Measurements from ENCODE around the gene FUT1. TPM values are rescaled to one million over a fixed set of nuclear protein-coding genes. Genes with fewer than 3 reads are reported as not detected.
A peak's percentile ranks its signal among the peaks of the same experiment; 100 is the strongest.

Gene FUT1
- total and polyA plus RNA-seq, 2 of the 8 experiments (the other 6 are each of a cell fraction or from before 2014, with no cell fraction given) = 7.4 to 12.9 TPM

- TF ChIP-seq RAD21 (IDR thresholded peaks at IDR 0.05 in 1 of 2, conservative IDR thresholded peaks at IDR 0.05 in 1 of 2; ENCODE audit: low read depth in 2 of 2, low read length in 2 of 2) (no peak; a peak in 1 of 4 replicates), GTF2F1 (IDR thresholded peaks at IDR 0.05; ENCODE audit: borderline replicate concordance, low read depth, low read length) (no peak), CHD1 (IDR thresholded peaks at IDR 0.05; ENCODE audit: low read depth, low read length) (no peak), POLR2AphosphoS5 (IDR thresholded peaks at IDR 0.05; ENCODE audit: low read depth, low read length) (no peak), POLR2A (IDR thresholded peaks at IDR 0.05; ENCODE audit: control extremely low read depth in 1 of 2, low read depth in 2 of 2, low read length in 2 of 2) (peak in 1 of 2 experiments; percentile 73; a peak in 2 of 3 replicates), SP2 (IDR thresholded peaks at IDR 0.05; ENCODE audit: low read length) (no peak), TCF12 (IDR thresholded peaks at IDR 0.05; ENCODE audit: low read depth, low read length) (peak; percentile 94), USF2 (IDR thresholded peaks at IDR 0.05; ENCODE audit: low read length) (no peak), SP1 (IDR thresholded peaks at IDR 0.05; ENCODE audit: low read depth, low read length) (peak; percentile 97), SAP30 (IDR thresholded peaks at IDR 0.05; ENCODE audit: insufficient read depth, insufficient replicate concordance, low read length) (no peak), TAF1 (IDR thresholded peaks at IDR 0.05; ENCODE audit: low read depth, low read length) (peak; percentile 55; the same call in 1 of the 2 replicates), BCL11A (IDR thresholded peaks at IDR 0.05; ENCODE audit: low read depth in 2 of 2, low read length in 2 of 2) (no peak), EZH2 (IDR thresholded peaks at IDR 0.05; ENCODE audit: low read depth, low read length, severe bottlenecking) (no peak), MAFK (IDR thresholded peaks at IDR 0.05; ENCODE audit: low read depth, low read length) (no peak), RNF2 (IDR thresholded peaks at IDR 0.05; ENCODE audit: borderline replicate concordance, low read depth, low read length, missing control alignments, poor library complexity, severe bottlenecking) (no peak), RFX5 (IDR thresholded peaks at IDR 0.05; ENCODE audit: borderline replicate concordance, low read depth, low read length) (peak; percentile 63; the same call in 1 of the 2 replicates), BRCA1 (IDR thresholded peaks at IDR 0.05; ENCODE audit: low read depth, low read length) (no peak), CBX8 (IDR thresholded peaks at IDR 0.05; ENCODE audit: borderline replicate concordance, low read depth, low read length) (no peak), KDM5A (IDR thresholded peaks at IDR 0.05; ENCODE audit: low read length) (0 out of 2 replicates have a peak, but pooled peaks have one; percentile 20), HDAC6 (IDR thresholded peaks at IDR 0.05; ENCODE audit: low read depth, low read length) (no peak)
- TF ChIP-seq, protein P1, sequence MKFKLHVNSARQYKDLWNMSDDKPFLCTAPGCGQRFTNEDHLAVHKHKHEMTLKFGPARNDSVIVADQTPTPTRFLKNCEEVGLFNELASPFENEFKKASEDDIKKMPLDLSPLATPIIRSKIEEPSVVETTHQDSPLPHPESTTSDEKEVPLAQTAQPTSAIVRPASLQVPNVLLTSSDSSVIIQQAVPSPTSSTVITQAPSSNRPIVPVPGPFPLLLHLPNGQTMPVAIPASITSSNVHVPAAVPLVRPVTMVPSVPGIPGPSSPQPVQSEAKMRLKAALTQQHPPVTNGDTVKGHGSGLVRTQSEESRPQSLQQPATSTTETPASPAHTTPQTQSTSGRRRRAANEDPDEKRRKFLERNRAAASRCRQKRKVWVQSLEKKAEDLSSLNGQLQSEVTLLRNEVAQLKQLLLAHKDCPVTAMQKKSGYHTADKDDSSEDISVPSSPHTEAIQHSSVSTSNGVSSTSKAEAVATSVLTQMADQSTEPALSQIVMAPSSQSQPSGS (IDR thresholded peaks at IDR 0.05; ENCODE audit: low read length) = no peak
Measured at GRCh38 chr19:48752496-48753365, at the start of gene FUT1 (continued).

Data from H1 (cell line).